ENCODE measurements around the gene INPP5D.

DNA sequence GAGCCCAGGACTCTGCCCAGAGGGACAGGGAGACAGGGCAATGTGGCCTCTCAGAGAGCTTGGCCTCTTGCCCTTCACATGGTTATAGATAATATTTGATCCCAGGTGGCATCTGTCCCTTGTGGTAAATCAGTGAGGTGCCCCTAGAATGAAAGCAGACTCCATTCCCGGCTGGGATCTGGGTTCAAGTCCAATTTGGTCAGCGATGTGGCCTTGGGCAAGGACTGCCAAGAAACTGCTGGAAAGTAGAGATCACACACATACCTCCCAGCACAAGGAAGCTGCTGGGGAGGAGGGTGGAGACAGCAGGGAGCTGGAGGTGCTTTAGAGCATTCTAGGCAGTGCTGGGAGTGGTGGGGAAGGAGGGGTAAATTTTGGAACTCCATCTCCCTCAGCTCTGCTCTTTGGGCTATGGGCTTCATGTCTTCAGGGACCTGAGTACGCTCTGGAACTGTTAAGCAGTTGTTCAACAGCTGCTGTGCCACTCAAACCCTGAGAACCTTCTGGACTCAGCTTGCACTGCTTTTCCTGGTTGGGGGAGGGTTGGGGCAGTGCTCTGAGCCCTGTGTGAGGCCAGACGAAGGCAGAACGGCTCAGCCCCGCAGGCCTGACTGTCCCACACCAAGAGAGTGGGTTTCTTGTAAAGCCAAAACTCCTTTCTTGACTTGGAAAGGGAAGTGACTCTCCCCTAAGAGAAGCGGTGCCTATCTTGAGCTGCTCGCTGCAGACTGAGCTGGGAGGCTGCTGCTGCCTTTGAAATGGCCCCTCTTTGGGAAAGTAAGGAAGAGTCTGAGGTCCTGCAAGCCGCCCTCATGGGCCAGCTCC lies 23.0 kb downstream of the INPP5D start:
- no peak for TF ChIP-seq POLR2A (IDR thresholded peaks at IDR 0.05; ENCODE audit: low read length)
- no peak for TF ChIP-seq GATA1 (IDR thresholded peaks at IDR 0.05; ENCODE audit: low read depth, low read length)

Measured in erythroblast (primary cell).